ENCODE measurements around the gene SLC38A7. TPM values are rescaled to one million over a fixed set of nuclear protein-coding genes. Genes with fewer than 3 reads are reported as not detected.
"Not testable (repeated sequence)": the region's sequence is repeated elsewhere in the genome, so short reads cannot be mapped to it uniquely, and the experiment has no call there.

The SLC38A7 gene
- total RNA-seq, 3 donors from 2014 or later: 9.4 to 21.9 (median 14.9) TPM

DNA sequence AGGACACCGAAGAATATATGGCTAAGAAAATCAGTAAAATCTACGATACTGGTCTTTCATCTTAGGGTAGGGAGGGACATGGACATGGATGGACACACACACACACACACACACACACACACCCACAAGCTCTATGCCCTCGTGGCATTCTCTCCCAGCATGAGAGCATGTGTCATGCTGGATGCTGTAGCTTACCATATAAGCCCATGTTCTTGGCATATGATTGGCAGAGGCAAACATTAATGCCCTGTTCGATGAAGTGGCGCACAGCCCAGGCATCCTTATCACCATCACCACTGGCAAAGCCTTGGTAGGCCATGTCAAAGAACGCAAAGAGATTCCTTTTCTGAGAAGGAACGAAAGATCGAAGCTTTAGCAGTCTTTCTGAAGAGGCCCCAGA lies 31.9 kb upstream of the SLC38A7 start:
- TF ChIP-seq, protein P1, sequence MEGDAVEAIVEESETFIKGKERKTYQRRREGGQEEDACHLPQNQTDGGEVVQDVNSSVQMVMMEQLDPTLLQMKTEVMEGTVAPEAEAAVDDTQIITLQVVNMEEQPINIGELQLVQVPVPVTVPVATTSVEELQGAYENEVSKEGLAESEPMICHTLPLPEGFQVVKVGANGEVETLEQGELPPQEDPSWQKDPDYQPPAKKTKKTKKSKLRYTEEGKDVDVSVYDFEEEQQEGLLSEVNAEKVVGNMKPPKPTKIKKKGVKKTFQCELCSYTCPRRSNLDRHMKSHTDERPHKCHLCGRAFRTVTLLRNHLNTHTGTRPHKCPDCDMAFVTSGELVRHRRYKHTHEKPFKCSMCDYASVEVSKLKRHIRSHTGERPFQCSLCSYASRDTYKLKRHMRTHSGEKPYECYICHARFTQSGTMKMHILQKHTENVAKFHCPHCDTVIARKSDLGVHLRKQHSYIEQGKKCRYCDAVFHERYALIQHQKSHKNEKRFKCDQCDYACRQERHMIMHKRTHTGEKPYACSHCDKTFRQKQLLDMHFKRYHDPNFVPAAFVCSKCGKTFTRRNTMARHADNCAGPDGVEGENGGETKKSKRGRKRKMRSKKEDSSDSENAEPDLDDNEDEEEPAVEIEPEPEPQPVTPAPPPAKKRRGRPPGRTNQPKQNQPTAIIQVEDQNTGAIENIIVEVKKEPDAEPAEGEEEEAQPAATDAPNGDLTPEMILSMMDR (IDR thresholded peaks at IDR 0.05): no peak
- no peaks in the 10 kb centered on the region for H3K9me3 ChIP-seq
- intact Hi-C loops (cut with DNase I, micrococcal nuclease): no loop called here
- H3K36me3 ChIP-seq (ENCODE audit: low read depth): peaks cover 5% of the 10 kb centered on the region
- ATAC-seq (no peak), DNase-seq (no peak)
- no peak overlapping the region for H3K4me3 ChIP-seq
- H3K4me1 ChIP-seq (ENCODE audit: low read depth): no peaks in the 10 kb centered on the region

DNA sequence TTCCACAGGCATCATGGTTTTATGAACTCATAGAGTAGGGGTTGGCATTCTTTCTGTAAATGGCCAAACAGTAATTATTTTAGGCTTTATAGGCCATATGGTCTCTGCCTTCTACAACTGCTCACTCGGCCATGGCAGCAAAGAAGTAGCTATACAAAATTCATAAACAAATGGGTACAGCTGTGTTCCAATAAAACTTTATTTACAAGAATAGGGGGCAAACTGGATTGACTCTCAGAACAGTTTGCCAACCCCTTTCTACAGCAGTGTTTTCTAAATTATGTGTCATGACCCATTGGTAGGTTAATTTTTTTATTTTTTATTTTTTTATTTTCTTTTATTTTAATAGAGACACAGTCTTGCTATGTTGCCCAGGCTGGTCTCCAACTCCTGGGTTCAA lies 29.2 kb upstream of the SLC38A7 start:
- ATAC-seq (no peak), DNase-seq (no peak)
- intact Hi-C loops (cut with DNase I, micrococcal nuclease): no loop called here
- Histone ChIP-seq H3K9me3 (no peaks in the 10 kb centered on the region), H3K4me1 (ENCODE audit: low read depth) (no peaks in the 10 kb centered on the region), H3K4me3 (no peak overlapping the region), H3K36me3 (ENCODE audit: low read depth) (peaks cover 5% of the 10 kb centered on the region)
- TF ChIP-seq, protein P1 (IDR thresholded peaks at IDR 0.05): no peak

DNA sequence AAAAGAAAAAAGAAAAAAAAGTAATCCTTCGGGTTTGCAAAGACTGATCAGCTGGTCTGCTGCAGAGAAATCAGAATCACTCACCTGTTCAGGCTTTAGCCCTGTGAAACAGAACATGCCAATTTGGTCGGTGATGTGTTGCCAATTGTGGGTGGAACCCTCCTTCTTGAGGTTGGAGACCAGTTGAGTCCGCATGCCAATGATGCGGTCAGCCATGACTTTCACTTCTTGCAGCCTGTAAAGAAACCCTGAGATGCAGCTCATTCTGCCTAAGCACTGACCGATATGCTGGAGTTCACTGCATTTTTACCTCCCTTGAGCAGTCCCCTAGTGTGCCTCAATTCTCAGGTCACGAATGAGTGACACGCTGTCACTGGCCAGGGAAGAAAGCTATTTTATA lies 24.8 kb upstream of the SLC38A7 start:
- no peaks in the 10 kb centered on the region for H3K9me3 ChIP-seq
- TF ChIP-seq, protein P1 (IDR thresholded peaks at IDR 0.05): no peak
- H3K4me1 ChIP-seq (ENCODE audit: low read depth): no peaks in the 10 kb centered on the region
- intact Hi-C loops (cut with DNase I, micrococcal nuclease): no loop called here
- ATAC-seq (no peak), DNase-seq (no peak)
- H3K4me3 ChIP-seq: no peak overlapping the region
- H3K36me3 ChIP-seq (ENCODE audit: low read depth): peaks cover 14% of the 10 kb centered on the region

DNA sequence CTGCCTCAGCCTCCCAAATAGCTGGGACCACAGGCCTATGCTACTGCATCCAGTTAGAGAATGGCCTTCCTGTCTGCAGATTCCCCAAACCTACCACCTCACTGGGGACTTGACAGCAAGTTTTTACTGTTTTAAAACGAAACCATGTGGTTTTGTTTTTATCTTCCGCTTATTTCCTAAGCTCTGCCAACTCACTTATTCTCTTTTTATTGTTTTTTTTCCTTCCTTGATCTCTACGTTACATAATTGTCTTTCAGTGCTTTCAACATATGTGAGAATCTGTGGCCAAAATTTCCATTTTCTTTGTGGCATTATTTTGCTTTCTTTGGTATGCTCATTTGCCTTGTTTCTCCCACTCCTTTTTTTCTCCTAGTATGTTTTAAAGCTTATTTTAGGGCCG lies 14.6 kb upstream of the SLC38A7 start:
- H3K4me1 ChIP-seq (ENCODE audit: low read depth): no peaks in the 10 kb centered on the region
- H3K36me3 ChIP-seq (ENCODE audit: low read depth): no peaks in the 10 kb centered on the region
- no peak overlapping the region for H3K4me3 ChIP-seq
- TF ChIP-seq, protein P1 (IDR thresholded peaks at IDR 0.05): no peak
- no peaks in the 10 kb centered on the region for H3K9me3 ChIP-seq
- intact Hi-C loops (cut with DNase I, micrococcal nuclease): no loop called here
- DNase-seq (no peak), ATAC-seq (no peak)

DNA sequence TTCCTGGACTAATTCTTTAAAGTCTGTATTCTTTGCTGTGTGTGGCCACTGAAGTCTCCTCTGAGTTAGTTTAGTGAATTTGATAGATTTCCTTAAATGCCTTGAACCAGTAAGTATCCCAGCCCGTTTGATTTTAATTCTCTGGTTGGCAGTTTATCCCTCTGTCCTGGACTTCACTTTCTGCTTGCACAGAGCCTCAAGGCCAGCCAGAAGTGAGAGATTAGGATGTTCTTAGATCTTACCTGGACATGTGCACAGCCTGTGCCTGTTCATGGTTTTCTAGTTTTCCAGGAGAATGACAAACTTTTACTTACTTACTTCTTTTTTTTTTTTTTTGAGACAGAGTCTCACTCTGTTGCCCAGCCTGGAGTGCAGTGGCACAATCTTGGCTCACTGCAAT lies 10.8 kb upstream of the SLC38A7 start:
- intact Hi-C loops (cut with DNase I, micrococcal nuclease): no loop called here
- H3K4me1 ChIP-seq (ENCODE audit: low read depth): no peaks in the 10 kb centered on the region
- TF ChIP-seq, protein P1 (IDR thresholded peaks at IDR 0.05): no peak
- H3K4me3 ChIP-seq: no peak overlapping the region
- no peak for DNase-seq
- ATAC-seq: no peak
- no peaks in the 10 kb centered on the region for H3K36me3 ChIP-seq (ENCODE audit: low read depth)
- H3K9me3 ChIP-seq: no peaks in the 10 kb centered on the region

DNA sequence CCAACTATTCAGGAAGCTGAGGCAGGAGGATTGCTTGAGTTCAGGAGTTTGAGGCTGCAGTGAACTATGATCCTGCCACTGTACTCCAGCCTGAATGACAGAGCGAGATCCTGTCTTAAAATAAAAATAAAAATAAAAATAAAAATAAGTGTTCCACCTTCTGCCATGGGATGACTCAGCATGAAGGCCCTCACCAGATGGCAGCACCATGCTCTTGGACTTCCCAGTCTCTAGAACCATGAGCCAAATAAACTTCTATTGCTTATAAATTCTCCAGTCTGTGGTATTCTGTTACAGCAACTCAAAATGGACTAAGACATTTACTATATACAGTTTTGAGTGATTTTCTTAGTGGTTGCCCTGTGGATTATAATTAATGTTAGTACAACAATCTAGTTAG lies 7.9 kb upstream of the SLC38A7 start:
- Histone ChIP-seq H3K4me1 (ENCODE audit: low read depth) (no peaks in the 10 kb centered on the region), H3K4me3 (no peak overlapping the region), H3K9me3 (no peaks in the 10 kb centered on the region), H3K36me3 (ENCODE audit: low read depth) (no peaks in the 10 kb centered on the region)
- ATAC-seq: no peak
- DNase-seq: no peak
- intact Hi-C loops (cut with DNase I, micrococcal nuclease): no loop called here
- TF ChIP-seq, protein P1 (IDR thresholded peaks at IDR 0.05): no peak

DNA sequence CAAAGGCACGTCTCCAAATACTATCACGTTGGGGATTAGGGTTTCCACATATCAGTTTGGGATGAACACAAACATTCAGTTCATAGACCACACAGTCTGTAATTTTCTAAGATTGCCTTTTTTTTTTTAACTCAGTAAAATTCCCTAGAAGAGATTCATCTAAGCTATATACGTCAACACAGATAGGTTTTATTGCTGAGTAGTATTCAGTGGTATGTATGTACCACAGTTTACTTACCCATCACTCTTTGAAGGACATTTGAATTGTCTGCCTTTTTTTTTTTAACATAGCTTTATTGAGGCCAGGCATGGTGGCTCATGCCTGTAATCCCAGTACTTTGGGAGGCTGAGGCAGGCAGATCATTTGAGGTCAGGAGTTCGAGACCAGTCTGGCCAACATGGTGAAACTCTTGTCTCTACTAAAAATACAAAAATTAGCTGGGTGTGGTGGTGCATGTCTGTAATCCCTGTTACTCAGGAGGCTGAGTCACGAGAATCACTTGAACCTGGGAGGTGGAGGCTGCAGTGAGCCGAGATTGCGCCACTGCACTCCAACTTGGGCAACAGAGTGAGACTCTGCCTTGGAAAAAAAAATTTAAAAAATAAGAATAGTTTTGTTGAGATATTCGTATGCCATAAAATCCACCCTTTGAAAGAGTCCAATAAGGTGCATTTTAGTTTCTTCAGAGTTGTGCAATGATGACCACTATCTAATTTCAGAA lies 2.6 kb upstream of the SLC38A7 start:
- intact Hi-C loops (cut with DNase I, micrococcal nuclease): loop anchor here in 1 of 2 donors (10.0 kb wide), 1 partner anchor 68 kb away; no protein-coding TSS in a partner anchor
- peaks cover 12% of the 10 kb centered on the region for H3K4me1 ChIP-seq (ENCODE audit: low read depth)

More for the DNA sequence above, 2.6 kb upstream of the SLC38A7 start:
- H3K9me3 ChIP-seq; H3K4me3 ChIP-seq; H3K36me3 ChIP-seq (ENCODE audit: low read depth); DNase-seq; ATAC-seq: not testable (repeated sequence)
